Loucy (cell line): ENCODE results near the gene CALML3.

Source experiments
- CTCF ChIP-seq: fragments of 200-600 bp; sonication (generic); conservative IDR thresholded peaks from 2 replicates; pipeline ENCODE4 v1.5.1; 2014; ENCODE audit warnings: mild to moderate bottlenecking, antibody characterized with exemption, low read length
- EZH2phosphoT487 ChIP-seq: fragments of 200-600 bp; IDR thresholded peaks from 2 replicates; pipeline ENCODE4 v1.6.1; 2018; ENCODE audit warnings: antibody characterized with exemption, mild to moderate bottlenecking, moderate library complexity, borderline replicate concordance

GRCh38 chr10:5557799-5558771 lies 33.3 kb downstream of the CALML3 start:
- TF ChIP-seq CTCF (no peak), EZH2phosphoT487 (no peak)
